ENCODE results near the gene CBFA2T3. TPM values are rescaled to one million over a fixed set of nuclear protein-coding genes. Genes with fewer than 3 reads are reported as not detected.

The CBFA2T3 gene
- total RNA-seq, 1 experiment from 2014 or later = 2.9 TPM

DNA sequence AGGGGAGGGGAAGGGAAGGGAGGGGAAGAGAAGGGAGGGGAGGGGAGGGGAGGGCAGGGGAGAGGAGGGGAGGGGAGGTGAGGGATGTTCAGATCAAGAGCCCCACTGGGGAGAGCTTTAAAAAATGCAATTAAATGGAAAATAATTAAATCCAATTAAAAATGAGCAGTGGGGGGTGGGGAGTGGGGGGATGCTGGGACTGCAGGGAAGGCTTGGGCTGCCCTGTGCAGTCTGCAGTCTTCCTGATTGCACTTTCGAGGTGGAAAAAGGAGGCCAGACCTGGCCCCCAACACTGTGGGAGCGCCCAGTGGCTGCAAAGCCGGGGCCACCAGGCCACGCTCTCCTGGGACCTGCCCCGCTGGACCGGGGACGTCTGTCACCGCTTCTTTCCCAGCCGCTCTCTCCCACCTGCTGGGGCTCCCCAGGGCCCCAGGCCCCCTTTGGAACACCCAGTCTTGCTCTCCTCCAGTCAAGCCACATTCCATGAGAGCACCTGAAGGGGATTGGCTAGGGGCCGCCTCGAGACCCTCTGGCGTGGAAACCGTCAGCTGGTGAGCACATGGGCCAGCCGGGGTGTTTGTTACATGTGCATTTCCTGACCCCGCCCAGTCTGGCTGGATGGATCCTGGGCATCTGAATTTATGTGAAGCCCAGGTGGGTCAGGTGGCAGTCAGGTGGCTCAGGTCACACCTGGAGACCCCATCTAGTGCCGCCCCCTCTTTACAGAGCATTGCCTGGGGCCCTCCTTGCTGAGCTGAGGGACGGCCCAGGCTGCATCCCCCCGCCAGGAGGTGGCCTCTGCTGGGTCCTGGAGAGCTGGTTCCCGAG, 37.6 kb upstream of the CBFA2T3 start:
- H2AFZ ChIP-seq (ENCODE audit: low read length) = no peak overlapping the region
- no peaks in the 10 kb centered on the region for H3K23me2 ChIP-seq (ENCODE audit: insufficient read length, low read depth, low read length, poor library complexity, severe bottlenecking)
- H3K27me3 ChIP-seq (ENCODE audit: insufficient read depth, low read length) = no peaks in the 10 kb centered on the region
- DNase-seq = no peak
- no peaks in the 10 kb centered on the region for H4K20me1 ChIP-seq (ENCODE audit: control insufficient read depth, insufficient read depth, insufficient read length)
- H3K9ac ChIP-seq (ENCODE audit: extremely low read depth, insufficient read length, low read length) = no peak overlapping the region
- no peak overlapping the region for H4K8ac ChIP-seq (replicated peaks; ENCODE audit: insufficient read length, low read depth, low read length)
- no peak overlapping the region for H3K56ac ChIP-seq (ENCODE audit: insufficient read length, low read depth, low read length)
- H3K79me1 ChIP-seq (ENCODE audit: insufficient read depth, low read depth, low read length, poor library complexity, severe bottlenecking) = no peaks in the 10 kb centered on the region
- H2BK5ac ChIP-seq (ENCODE audit: insufficient read length, low read length) = no peak overlapping the region
- no CpG with 5 or more reads among the region's 19 CpGs for WGBS (ENCODE audit: extremely low coverage, insufficient read length, low lambda C conversion rate)
- no peak overlapping the region for H2BK120ac ChIP-seq (ENCODE audit: low read depth, low read length, poor library complexity, severe bottlenecking)
- H3K23ac ChIP-seq (ENCODE audit: insufficient read length, low read depth, low read length) = no peak overlapping the region
- H3K4me1 ChIP-seq (ENCODE audit: insufficient read depth, low read length) = no peaks in the 10 kb centered on the region; the same call in 1 of the 2 replicates
- Mint-ChIP-seq H3K4me3 (no peak overlapping the region), H3K36me3 (ENCODE audit: insufficient read depth in 1 of 3, low read depth in 3 of 3) (peaks cover 0 to 8% (median 0%) of the 10 kb centered on the region in 3 experiments; a peak in 2 of 7 replicates), H3K9me3 (peaks cover 8 to 9% of the 10 kb centered on the region in 2 experiments; a peak in 4 of 5 replicates), H3K4me1 (peaks cover 3 to 14% of the 10 kb centered on the region in 2 experiments; a peak in 3 of 4 replicates), H3K27me3 (ENCODE audit: low read depth) (peaks cover 23% of the 10 kb centered on the region), H3K27ac (no peak overlapping the region)
- H3K18ac ChIP-seq (ENCODE audit: insufficient read length, low read depth, low read length) = no peak overlapping the region
- H3K27ac ChIP-seq (ENCODE audit: insufficient read length, low read depth, low read length) = no peak overlapping the region
- H3T11ph ChIP-seq (ENCODE audit: low read length) = no peak overlapping the region
- H2AK5ac ChIP-seq (ENCODE audit: insufficient read length, low read length) = no peak overlapping the region
- no peak overlapping the region for H3K4ac ChIP-seq (ENCODE audit: low read depth, low read length)
- H2BK15ac ChIP-seq (ENCODE audit: low read depth, low read length) = no peak overlapping the region
- H4K91ac ChIP-seq (ENCODE audit: insufficient read length, low read depth, low read length) = no peak overlapping the region
- no peak overlapping the region for H2BK20ac ChIP-seq (ENCODE audit: low read depth, low read length, poor library complexity, severe bottlenecking)
- H3K14ac ChIP-seq (ENCODE audit: insufficient read depth, low read length) = no peak overlapping the region
- H3K79me2 ChIP-seq (ENCODE audit: insufficient read depth, low read length) = no peaks in the 10 kb centered on the region
- H4K5ac ChIP-seq (ENCODE audit: insufficient read length, low read depth, low read length) = no peak overlapping the region
- no peak overlapping the region for H3K4me2 ChIP-seq (ENCODE audit: insufficient read depth, insufficient read length, low read length)
- TF ChIP-seq, protein P1, sequence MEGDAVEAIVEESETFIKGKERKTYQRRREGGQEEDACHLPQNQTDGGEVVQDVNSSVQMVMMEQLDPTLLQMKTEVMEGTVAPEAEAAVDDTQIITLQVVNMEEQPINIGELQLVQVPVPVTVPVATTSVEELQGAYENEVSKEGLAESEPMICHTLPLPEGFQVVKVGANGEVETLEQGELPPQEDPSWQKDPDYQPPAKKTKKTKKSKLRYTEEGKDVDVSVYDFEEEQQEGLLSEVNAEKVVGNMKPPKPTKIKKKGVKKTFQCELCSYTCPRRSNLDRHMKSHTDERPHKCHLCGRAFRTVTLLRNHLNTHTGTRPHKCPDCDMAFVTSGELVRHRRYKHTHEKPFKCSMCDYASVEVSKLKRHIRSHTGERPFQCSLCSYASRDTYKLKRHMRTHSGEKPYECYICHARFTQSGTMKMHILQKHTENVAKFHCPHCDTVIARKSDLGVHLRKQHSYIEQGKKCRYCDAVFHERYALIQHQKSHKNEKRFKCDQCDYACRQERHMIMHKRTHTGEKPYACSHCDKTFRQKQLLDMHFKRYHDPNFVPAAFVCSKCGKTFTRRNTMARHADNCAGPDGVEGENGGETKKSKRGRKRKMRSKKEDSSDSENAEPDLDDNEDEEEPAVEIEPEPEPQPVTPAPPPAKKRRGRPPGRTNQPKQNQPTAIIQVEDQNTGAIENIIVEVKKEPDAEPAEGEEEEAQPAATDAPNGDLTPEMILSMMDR (conservative IDR thresholded peaks at IDR 0.05) = no peak
- H2BK12ac ChIP-seq (ENCODE audit: insufficient read length, low read depth, low read length) = no peak overlapping the region
- no peaks in the 10 kb centered on the region for H3K9me3 ChIP-seq (ENCODE audit: control insufficient read depth, low read depth, low read length)

Measured in H9 (cell line).